Naive thymus-derived CD8-positive, alpha-beta T cell (primary cell): ENCODE data around the gene SCART1. TPM values are rescaled to one million over a fixed set of nuclear protein-coding genes. Genes with fewer than 3 reads are reported as not detected.
A peak's percentile ranks its signal among the peaks of the same experiment; 100 is the strongest.
"Not testable (repeated sequence)": the region's sequence is repeated elsewhere in the genome, so short reads cannot be mapped to it uniquely, and the experiment has no call there.

Source experiments
- ATAC-seq, 2 donors: fragments of 150-1000 bp; cut with Tn5 transposase in 1 of 2; sonication (Bioruptor Pico), chemical (Tn5 transposase) in 1 of 2; 1 replicate in 1 of 2; 2 replicates in 1 of 2; pipeline ENCODE4 v1.10.0; 2021; ENCODE audit warnings: mild to moderate bottlenecking in 2 of 2, moderate library complexity in 2 of 2
- POLR2A ChIA-PET: fragments of 350-600 bp; sonication (Branson Sonifier 250); formaldehyde crosslinking; loops from one replicate; lab custom pipeline; 2021; ENCODE audit warnings: antibody characterized with exemption; lab: Charles Lee
- DNase-seq, 10 donors: peaks; one replicate each; pipeline versions ENCODE4 v3.0.0 to v3.0.0-alpha.2; 2020 to 2022
- H3K27ac Mint-ChIP-seq, 10 donors: one replicate each; pipeline ENCODE4 v1.8.0; 2020 to 2022; ENCODE audit warnings: mild to moderate bottlenecking in 10 of 10, mixed read lengths in 10 of 10, moderate library complexity in 4 of 10, inconsistent platforms in 1 of 10
- H3K27me3 Mint-ChIP-seq, 5 donors: one replicate each; pipeline ENCODE4 v1.8.0; 2021 to 2022; ENCODE audit warnings: mixed read lengths in 5 of 5
- H3K36me3 Mint-ChIP-seq, 3 donors: one replicate each; pipeline ENCODE4 v1.8.0; 2020 to 2022; ENCODE audit warnings: mixed read lengths in 3 of 3, mild to moderate bottlenecking in 2 of 3, inconsistent platforms in 1 of 3
- H3K4me1 Mint-ChIP-seq, 4 donors: one replicate each; pipeline ENCODE4 v1.8.0; 2021 to 2022; ENCODE audit warnings: mixed read lengths in 4 of 4
- H3K4me3 Mint-ChIP-seq, 10 donors: one replicate each; pipeline ENCODE4 v1.8.0; 2020 to 2022; ENCODE audit warnings: mild to moderate bottlenecking in 10 of 10, mixed read lengths in 10 of 10, moderate library complexity in 6 of 10, inconsistent platforms in 1 of 10
- H3K9me3 Mint-ChIP-seq, 9 donors: one replicate each; pipeline ENCODE4 v1.8.0; 2020 to 2022; ENCODE audit warnings: mixed read lengths in 9 of 9, mild to moderate bottlenecking in 3 of 9, inconsistent platforms in 1 of 9, moderate library complexity in 1 of 9
- polyA plus RNA-seq, 3 donors: library from polyadenylated mRNA; unstranded; fragments of 300-500 nt; fragmentation: Illumina TruSeq; gene quantifications; one replicate each; pipeline ENCODE4 v1.2.3, GENCODE V29; 2021
- total RNA-seq, 8 experiments: library from RNA in 2 of 8; stranded (reverse) in 2 of 8; gene quantifications; one replicate each; pipeline ENCODE4 v1.2.3 and lab custom pipeline; 2021 to 2026

The SCART1 gene
- total and polyA plus RNA-seq, 5 experiments from 2014 or later, result 0.04 to 4.2 (median 3.8) TPM; not detected in 2

DNA sequence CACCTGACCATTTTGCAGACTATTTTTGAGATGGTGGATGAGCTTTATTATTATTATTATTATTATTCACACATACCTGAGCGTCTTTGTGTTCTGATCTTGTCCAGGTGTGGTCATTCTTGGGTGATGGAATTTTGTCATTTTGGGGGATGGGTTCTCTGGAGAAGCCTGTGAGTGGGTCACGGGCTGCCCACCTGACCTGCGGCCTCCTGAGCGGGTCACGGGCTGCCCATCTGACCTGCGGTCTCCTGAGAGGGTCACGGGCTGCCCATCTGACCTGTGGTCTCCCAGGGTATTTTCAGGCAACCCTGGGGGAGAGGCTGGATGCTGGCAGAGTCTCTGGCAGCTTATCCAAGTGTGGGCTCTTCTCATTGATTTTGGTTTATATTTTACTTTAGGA, 7.3 kb downstream of the SCART1 start:
- Mint-ChIP-seq H3K9me3 (no peaks in the 10 kb centered on the region), H3K36me3 (peaks cover 0 to 2% (median 0%) of the 10 kb centered on the region in 3 donors), H3K4me3 (no peak overlapping the region), H3K27me3 (no peaks in the 10 kb centered on the region), H3K4me1 (no peaks in the 10 kb centered on the region), H3K27ac (no peak overlapping the region)
- POLR2A ChIA-PET, result no interaction called here
- ATAC-seq (no peak), DNase-seq (no peak)

- DNase-seq, result no peak
- POLR2A ChIA-PET, result no interaction called here
- H3K4me1 Mint-ChIP-seq, result no peaks in the 10 kb centered on the region
- H3K4me3 Mint-ChIP-seq, result no peak overlapping the region
- no peaks in the 10 kb centered on the region for H3K27me3 Mint-ChIP-seq
- H3K9me3 Mint-ChIP-seq, result no peaks in the 10 kb centered on the region
- peaks cover 0 to 2% (median under 1%) of the 10 kb centered on the region in 3 donors for H3K36me3 Mint-ChIP-seq
- peak overlapping the region in 1 of 10 donors; percentile 15 for H3K27ac Mint-ChIP-seq
- ATAC-seq, result no peak
Observed at GRCh38 chr10:133461841-133462240, 8.1 kb downstream of the SCART1 start.

- Mint-ChIP-seq H3K4me3 (no peak overlapping the region), H3K9me3 (no peaks in the 10 kb centered on the region), H3K36me3 (peaks cover 0 to 8% (median 6%) of the 10 kb centered on the region in 3 donors), H3K27me3 (no peaks in the 10 kb centered on the region), H3K4me1 (no peaks in the 10 kb centered on the region), H3K27ac (no peak overlapping the region)
- POLR2A ChIA-PET, result no interaction called here
- DNase-seq (no peak), ATAC-seq (no peak)
Observed at GRCh38 chr10:133462512-133463305, 9.0 kb downstream of the SCART1 start.

GRCh38 chr10:133464582-133465031, 10.9 kb downstream of the SCART1 start:
- peaks cover 0 to 23% (median 14%) of the 10 kb centered on the region in 3 donors for H3K36me3 Mint-ChIP-seq
- DNase-seq (no peak), ATAC-seq (no peak)
- no peaks in the 10 kb centered on the region for H3K4me1 Mint-ChIP-seq
- no peak overlapping the region for H3K4me3 Mint-ChIP-seq
- H3K9me3 Mint-ChIP-seq, result peaks cover 0 to 5% (median 0%) of the 10 kb centered on the region in 9 donors
- no peaks in the 10 kb centered on the region for H3K27me3 Mint-ChIP-seq
- H3K27ac Mint-ChIP-seq, result no peak overlapping the region
- POLR2A ChIA-PET, result no interaction called here

GRCh38 chr10:133465191-133465949, 11.6 kb downstream of the SCART1 start:
- no peaks in the 10 kb centered on the region for H3K27me3 Mint-ChIP-seq
- ATAC-seq (no peak), DNase-seq (no peak)
- peak overlapping the region in 1 of 10 donors; percentile 4 for H3K27ac Mint-ChIP-seq
- POLR2A ChIA-PET, result no interaction called here
- H3K36me3 Mint-ChIP-seq, result peaks cover 5 to 23% (median 20%) of the 10 kb centered on the region in 3 donors
- peaks cover 0 to 10% (median 0%) of the 10 kb centered on the region in 9 donors for H3K9me3 Mint-ChIP-seq
- H3K4me3 Mint-ChIP-seq, result no peak overlapping the region
- no peaks in the 10 kb centered on the region for H3K4me1 Mint-ChIP-seq

DNA sequence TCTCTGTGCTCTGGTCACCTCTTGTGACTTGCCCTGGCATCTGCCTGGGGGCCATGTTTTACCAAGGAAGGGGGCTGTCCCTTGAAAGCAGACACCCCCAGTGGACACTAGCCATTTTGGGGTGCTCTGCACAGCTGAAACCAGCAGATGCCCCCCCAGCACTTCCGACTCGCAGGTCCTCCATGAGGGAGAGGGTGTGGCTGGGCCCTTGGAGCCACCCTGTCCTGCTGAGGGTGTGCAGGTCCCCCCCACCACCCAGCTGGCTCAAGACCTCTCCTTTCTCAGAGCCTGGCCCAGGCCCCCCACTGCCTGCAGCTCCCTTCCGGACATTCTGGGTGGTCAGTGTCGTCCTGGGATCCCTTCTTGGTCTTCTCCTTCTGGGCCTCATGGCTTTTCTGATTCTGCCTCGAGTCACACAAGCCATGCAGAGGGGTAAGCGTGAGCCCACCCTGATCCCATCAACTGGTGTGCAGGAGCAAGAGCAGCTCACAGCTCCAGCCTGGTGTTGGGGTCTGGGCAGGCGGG, 12.3 kb downstream of the SCART1 start:
- no peak for ATAC-seq
- POLR2A ChIA-PET, result no interaction called here
- no peak overlapping the region for H3K27ac Mint-ChIP-seq
- no peak for DNase-seq
- no peak overlapping the region for H3K4me3 Mint-ChIP-seq
- H3K4me1 Mint-ChIP-seq, result no peaks in the 10 kb centered on the region
- no peaks in the 10 kb centered on the region for H3K27me3 Mint-ChIP-seq
- peaks cover 9 to 23% (median 18%) of the 10 kb centered on the region in 3 donors for H3K36me3 Mint-ChIP-seq
- H3K9me3 Mint-ChIP-seq, result peaks cover 0 to 10% (median 0%) of the 10 kb centered on the region in 9 donors

GRCh38 chr10:133466683-133467275, 13.0 kb downstream of the SCART1 start:
- ATAC-seq, result no peak
- H3K27ac Mint-ChIP-seq, result no peak overlapping the region
- POLR2A ChIA-PET, result no interaction called here
- H3K4me1 Mint-ChIP-seq, result no peaks in the 10 kb centered on the region
- H3K27me3 Mint-ChIP-seq, result no peaks in the 10 kb centered on the region
- H3K9me3 Mint-ChIP-seq, result peaks cover 0 to 10% (median 0%) of the 10 kb centered on the region in 9 donors
- H3K36me3 Mint-ChIP-seq, result peaks cover 9 to 23% (median 18%) of the 10 kb centered on the region in 3 donors
- no peak overlapping the region for H3K4me3 Mint-ChIP-seq
- DNase-seq, result no peak

DNA sequence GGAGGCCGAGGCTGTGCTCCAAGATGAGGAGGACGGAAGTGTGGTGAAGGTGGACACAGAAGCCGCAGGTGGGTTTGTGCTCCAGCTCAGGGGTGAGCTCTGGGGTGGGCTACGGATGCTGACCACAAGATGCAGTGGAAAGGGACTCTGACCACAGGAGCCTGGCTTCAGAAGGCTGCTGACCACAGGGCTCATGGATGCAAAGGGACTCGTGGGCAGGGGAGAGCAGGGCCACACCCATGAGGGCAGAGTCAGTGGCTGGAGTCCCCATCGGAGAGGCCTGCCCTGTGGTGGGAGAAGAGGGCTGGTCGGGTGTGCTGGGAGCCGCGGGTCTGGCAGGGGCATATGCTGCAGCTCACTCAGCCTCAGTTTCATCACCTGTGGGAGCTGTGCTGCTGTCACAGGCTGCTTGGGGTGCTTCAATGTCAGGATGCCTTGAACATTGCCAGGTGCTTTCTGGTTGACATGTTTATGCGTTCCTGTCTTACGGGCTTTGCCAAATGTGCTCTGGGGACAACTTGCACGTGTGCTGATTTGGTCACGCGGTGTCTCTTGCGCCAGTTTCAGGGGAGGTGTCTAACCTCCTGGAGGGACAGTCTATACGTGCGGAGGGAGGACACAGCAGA, 13.7 kb downstream of the SCART1 start:
- ATAC-seq, result no peak
- POLR2A ChIA-PET, result no interaction called here
- no peak overlapping the region for H3K4me3 Mint-ChIP-seq
- H3K27ac Mint-ChIP-seq, result no peak overlapping the region
- peaks cover 0 to 10% (median 0%) of the 10 kb centered on the region in 9 donors for H3K9me3 Mint-ChIP-seq
- no peaks in the 10 kb centered on the region for H3K4me1 Mint-ChIP-seq
- H3K27me3 Mint-ChIP-seq, result no peaks in the 10 kb centered on the region
- peaks cover 9 to 23% (median 18%) of the 10 kb centered on the region in 3 donors for H3K36me3 Mint-ChIP-seq
- no peak for DNase-seq

DNA sequence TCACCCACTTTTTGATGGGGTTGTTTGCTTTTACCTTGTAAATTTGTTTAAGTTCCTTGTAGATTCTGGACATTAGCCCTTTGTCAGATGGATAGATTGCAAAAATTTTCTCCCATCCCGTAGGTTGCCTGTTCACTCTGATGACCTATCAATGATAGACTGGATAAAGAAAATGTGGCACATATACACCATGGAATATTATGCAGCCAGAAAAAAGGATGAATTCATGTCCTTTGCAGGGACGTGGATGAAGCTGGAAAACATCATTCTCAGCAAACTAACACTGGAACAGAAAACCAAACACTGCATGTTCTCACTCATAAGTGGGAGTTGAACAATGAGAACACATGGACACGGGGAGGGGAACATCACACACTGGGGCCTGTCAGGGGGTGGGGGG, 15.5 kb downstream of the SCART1 start:
- H3K27ac Mint-ChIP-seq, POLR2A ChIA-PET, H3K9me3 Mint-ChIP-seq, H3K4me1 Mint-ChIP-seq, H3K4me3 Mint-ChIP-seq, H3K27me3 Mint-ChIP-seq, ATAC-seq, DNase-seq: not testable (repeated sequence)
- H3K36me3 Mint-ChIP-seq, result peaks cover 9 to 23% (median 18%) of the 10 kb centered on the region in 3 donors

DNA sequence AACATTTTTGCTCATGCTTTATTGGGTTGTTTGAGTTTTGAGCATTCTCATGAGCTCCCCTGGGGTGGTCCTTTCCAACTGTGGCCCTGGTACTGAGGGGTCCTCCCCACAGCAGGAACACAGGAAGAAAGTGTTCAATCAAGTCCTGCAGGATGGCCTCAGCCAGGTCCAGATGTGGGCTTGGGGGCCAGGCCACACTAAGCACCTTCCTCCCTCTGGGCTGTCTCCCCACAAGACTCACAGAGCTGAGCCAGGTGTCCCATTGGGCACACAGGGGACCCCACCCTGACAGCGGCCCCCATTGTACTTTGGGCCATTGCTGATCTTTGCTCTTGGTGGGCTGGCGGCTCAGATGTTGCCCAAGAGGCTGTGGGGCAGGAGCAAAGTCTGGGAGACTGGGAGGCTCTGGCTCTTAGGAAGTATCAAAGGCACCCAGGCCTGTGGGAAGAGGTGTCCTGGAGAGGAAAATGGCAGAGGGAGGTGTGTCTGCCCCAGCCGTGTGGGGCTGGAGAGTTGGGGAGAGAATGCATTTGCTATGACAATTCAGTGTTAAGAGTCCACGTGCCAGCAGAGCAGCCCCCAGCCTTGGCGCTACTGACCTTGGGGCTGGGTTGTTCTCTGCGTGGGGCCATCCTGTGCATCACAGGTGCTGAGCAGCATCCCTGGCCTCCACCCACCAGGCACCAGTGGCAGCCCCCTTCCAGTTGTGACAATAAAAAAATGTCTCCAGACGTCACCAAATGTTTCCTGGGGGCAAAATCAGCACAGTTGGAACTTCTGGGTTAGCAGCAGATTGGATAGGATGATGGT, 17.8 kb downstream of the SCART1 start:
- ATAC-seq (no peak), DNase-seq (no peak)
- peak overlapping the region in 1 of 10 donors; percentile 41 for H3K27ac Mint-ChIP-seq
- POLR2A ChIA-PET, result no interaction called here
- H3K4me1 Mint-ChIP-seq, result peaks cover 9 to 24% (median 15%) of the 10 kb centered on the region in 4 donors
- peaks cover 0 to 10% (median 0%) of the 10 kb centered on the region in 9 donors for H3K9me3 Mint-ChIP-seq
- H3K27me3 Mint-ChIP-seq, result peaks cover 0 to 2% (median 0%) of the 10 kb centered on the region in 5 donors
- H3K36me3 Mint-ChIP-seq, result peaks cover 9 to 23% (median 18%) of the 10 kb centered on the region in 3 donors
- no peak overlapping the region for H3K4me3 Mint-ChIP-seq

DNA sequence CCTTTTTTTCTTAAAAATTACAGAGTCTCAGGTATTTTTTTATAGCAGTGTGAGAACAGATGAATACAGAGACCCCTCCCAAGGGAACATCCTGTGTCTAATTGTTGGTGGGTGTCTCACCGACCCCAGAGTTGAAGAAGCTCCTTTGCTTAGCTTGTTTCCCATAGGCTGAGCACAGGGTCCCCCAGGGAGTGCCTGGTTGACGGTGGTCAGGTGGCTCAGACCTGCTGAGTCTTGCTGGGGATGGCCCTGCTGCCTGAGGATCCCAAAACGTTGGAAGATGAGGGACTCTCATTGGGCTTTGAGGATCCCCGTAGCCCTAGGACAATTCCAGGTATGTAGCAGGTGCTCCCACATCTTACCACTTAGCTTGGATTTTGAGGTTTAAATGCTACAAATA, 19.5 kb downstream of the SCART1 start:
- no peak overlapping the region for H3K27ac Mint-ChIP-seq
- peaks cover 0 to 10% (median 0%) of the 10 kb centered on the region in 9 donors for H3K9me3 Mint-ChIP-seq
- POLR2A ChIA-PET, result no interaction called here
- no peak overlapping the region for H3K4me3 Mint-ChIP-seq
- ATAC-seq (no peak), DNase-seq (no peak)
- H3K27me3 Mint-ChIP-seq, result peaks cover 0 to 6% (median 0%) of the 10 kb centered on the region in 5 donors
- H3K36me3 Mint-ChIP-seq, result peaks cover 9 to 12% (median 10%) of the 10 kb centered on the region in 3 donors
- H3K4me1 Mint-ChIP-seq, result peaks cover 9 to 27% (median 15%) of the 10 kb centered on the region in 4 donors
